Cardiac muscle cell (in vitro differentiated cells and primary cell): ENCODE data around the gene SPG7. TPM values are rescaled to one million over a fixed set of nuclear protein-coding genes. Genes with fewer than 3 reads are reported as not detected.

Experiments
- DNase-seq, 2 donors: peaks; one replicate each; pipeline versions ENCODE4 v3.0.0 to v3.0.0-alpha.2; 2010 to 2017; ENCODE audit warnings: low read depth in 1 of 2, low spot score in 1 of 2
- H3K27ac ChIP-seq: fragments of 200-600 bp; sonication (generic); 2 replicates; pipeline ENCODE4 v1.5.1; 2016
- H3K27me3 ChIP-seq: fragments of 200-600 bp; sonication (generic); 2 replicates; pipeline ENCODE4 v1.6.0; 2016; ENCODE audit warnings: control low read depth
- H3K36me3 ChIP-seq: fragments of 200-600 bp; sonication (generic); 2 replicates; pipeline ENCODE4 v1.5.1; 2016; ENCODE audit warnings: control low read depth
- H3K4me1 ChIP-seq: fragments of 200-600 bp; sonication (generic); 2 replicates; pipeline ENCODE4 v1.8.1; 2017; ENCODE audit warnings: low read depth, mild to moderate bottlenecking, mixed run types
- H3K4me3 ChIP-seq: fragments of 200-600 bp; sonication (generic); 2 replicates; pipeline ENCODE4 v1.5.1; 2016; ENCODE audit warnings: mild to moderate bottlenecking
- H3K9me3 ChIP-seq: fragments of 200-600 bp; sonication (generic); 2 replicates; pipeline ENCODE4 v1.5.1; 2017; ENCODE audit warnings: low read depth, mild to moderate bottlenecking, control low read depth
- polyA plus RNA-seq: library from polyadenylated mRNA; unstranded; fragments of >200 nt; fragmentation: Nextera tagmentation; extraction: Ambion mirVana; gene quantifications from 2 replicates; pipeline ENCODE4 v1.2.1, GENCODE V29; 2016
- total RNA-seq: library from RNA; depleted of rRNA; stranded (reverse); fragments of >200 nt; gene quantifications from 2 replicates; pipeline ENCODE4 v1.2.3, GENCODE V29; 2016
- TF ChIP-seq, protein P1 (sequence below): IDR thresholded peaks from 2 replicates; pipeline ENCODE4 v1.5.1; 2012; ENCODE audit warnings: low read depth, mild to moderate bottlenecking, low read length

The SPG7 gene
- total and polyA plus RNA-seq, 2 experiments from 2014 or later = 110 to 248 TPM

DNA sequence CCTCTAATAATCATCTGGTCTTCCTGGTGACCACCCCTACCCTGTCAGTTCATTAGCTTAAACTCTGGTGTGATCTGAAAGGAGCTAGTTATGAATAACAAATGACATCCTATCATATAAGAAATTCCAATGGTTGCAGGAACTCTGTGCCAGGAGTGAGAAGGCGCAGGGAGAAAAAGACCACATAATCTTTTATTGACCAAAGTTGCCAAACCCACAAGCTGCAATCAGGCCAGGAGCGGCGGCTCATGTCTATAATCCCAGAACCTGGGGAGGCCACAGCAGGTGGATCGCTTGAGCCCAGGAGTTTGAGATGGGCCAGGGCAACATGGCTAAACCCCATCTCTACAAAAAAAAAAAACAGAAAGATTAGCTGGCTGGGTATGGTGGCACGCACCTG lies 41.3 kb upstream of the SPG7 start:
- H3K4me3 ChIP-seq = no peak overlapping the region
- no peaks in the 10 kb centered on the region for H3K4me1 ChIP-seq
- no peak overlapping the region for H3K27ac ChIP-seq
- no peaks in the 10 kb centered on the region for H3K9me3 ChIP-seq
- TF ChIP-seq, protein P1, sequence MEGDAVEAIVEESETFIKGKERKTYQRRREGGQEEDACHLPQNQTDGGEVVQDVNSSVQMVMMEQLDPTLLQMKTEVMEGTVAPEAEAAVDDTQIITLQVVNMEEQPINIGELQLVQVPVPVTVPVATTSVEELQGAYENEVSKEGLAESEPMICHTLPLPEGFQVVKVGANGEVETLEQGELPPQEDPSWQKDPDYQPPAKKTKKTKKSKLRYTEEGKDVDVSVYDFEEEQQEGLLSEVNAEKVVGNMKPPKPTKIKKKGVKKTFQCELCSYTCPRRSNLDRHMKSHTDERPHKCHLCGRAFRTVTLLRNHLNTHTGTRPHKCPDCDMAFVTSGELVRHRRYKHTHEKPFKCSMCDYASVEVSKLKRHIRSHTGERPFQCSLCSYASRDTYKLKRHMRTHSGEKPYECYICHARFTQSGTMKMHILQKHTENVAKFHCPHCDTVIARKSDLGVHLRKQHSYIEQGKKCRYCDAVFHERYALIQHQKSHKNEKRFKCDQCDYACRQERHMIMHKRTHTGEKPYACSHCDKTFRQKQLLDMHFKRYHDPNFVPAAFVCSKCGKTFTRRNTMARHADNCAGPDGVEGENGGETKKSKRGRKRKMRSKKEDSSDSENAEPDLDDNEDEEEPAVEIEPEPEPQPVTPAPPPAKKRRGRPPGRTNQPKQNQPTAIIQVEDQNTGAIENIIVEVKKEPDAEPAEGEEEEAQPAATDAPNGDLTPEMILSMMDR = no peak
- DNase-seq = no peak
- no peaks in the 10 kb centered on the region for H3K36me3 ChIP-seq
- no peaks in the 10 kb centered on the region for H3K27me3 ChIP-seq

DNA sequence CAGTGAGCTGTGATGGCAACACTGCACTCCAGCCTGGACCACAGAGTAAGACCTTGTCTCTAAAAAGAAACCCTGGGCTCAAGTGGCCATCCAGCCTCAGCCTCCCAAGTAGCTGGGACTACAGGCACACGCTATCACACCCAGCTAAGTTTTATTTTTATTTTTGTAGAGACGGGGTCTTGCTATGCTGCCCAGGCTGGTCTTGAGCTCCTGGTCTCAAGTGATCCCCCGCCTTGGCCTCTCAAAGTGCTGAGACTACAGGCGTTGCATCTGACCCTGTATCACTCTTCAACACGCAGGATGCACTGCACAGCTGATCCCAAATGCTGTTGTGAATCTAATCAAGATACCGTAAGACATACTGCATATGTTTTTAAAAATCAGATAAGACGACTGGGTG lies 40.8 kb upstream of the SPG7 start:
- H3K9me3 ChIP-seq = no peaks in the 10 kb centered on the region
- no peaks in the 10 kb centered on the region for H3K4me1 ChIP-seq
- H3K27ac ChIP-seq = no peak overlapping the region
- no peak for DNase-seq
- TF ChIP-seq, protein P1 = no peak
- H3K36me3 ChIP-seq = no peaks in the 10 kb centered on the region
- H3K4me3 ChIP-seq = no peak overlapping the region
- H3K27me3 ChIP-seq = no peaks in the 10 kb centered on the region

DNA sequence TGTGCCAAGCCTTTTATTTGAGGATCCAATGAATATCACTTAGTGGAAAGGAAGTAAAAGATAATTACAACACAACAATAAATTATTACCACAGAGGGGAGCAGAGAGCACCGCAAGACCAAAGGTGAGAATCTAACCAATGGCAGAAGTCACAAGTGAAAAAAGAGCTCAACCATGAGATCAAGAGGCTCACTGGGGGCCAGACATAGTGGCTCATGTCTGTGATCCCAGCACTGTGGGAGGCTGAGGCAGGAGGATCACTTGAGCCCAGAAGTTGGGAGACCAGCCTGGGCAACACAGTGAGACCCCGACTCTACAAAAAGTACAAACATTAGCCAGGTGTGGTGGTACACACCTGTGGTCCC lies 35.5 kb upstream of the SPG7 start:
- Histone ChIP-seq H3K9me3 (no peaks in the 10 kb centered on the region), H3K36me3 (no peaks in the 10 kb centered on the region), H3K4me1 (peaks cover 13% of the 10 kb centered on the region), H3K4me3 (no peak overlapping the region), H3K27me3 (no peaks in the 10 kb centered on the region), H3K27ac (no peak overlapping the region)
- no peak for DNase-seq
- TF ChIP-seq, protein P1 = no peak

DNA sequence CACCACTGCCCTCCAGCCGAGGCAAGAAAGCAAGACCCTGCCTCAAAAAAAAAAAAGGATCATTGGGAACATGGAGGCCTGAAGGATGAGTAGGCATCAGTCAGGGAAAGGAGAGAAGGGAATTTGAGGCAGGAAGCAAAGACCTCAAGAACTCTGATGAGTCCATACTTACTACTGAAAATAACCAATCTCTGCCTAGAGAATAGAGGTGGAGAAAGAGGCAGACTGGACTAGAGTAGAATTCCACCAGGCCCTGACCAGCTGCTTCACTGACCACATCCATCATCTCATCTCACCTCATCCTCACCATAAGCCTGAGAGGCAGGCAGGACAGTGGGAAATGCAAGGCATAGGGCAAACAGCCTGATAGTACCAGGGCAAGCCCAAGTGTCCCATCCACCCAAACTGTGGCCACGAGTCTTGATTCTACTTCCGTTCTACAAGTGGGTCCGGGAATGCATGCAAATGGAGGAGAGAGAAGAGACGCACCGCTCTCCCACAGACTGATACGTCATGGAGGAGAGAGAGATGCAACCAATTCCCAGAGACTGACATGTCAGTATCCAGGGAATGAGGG lies 35.0 kb upstream of the SPG7 start:
- H3K27ac ChIP-seq = no peak overlapping the region
- no peaks in the 10 kb centered on the region for H3K9me3 ChIP-seq
- H3K4me1 ChIP-seq = peaks cover 13% of the 10 kb centered on the region
- no peak overlapping the region for H3K4me3 ChIP-seq
- TF ChIP-seq, protein P1 = no peak
- no peaks in the 10 kb centered on the region for H3K27me3 ChIP-seq
- DNase-seq = no peak
- H3K36me3 ChIP-seq = no peaks in the 10 kb centered on the region

DNA sequence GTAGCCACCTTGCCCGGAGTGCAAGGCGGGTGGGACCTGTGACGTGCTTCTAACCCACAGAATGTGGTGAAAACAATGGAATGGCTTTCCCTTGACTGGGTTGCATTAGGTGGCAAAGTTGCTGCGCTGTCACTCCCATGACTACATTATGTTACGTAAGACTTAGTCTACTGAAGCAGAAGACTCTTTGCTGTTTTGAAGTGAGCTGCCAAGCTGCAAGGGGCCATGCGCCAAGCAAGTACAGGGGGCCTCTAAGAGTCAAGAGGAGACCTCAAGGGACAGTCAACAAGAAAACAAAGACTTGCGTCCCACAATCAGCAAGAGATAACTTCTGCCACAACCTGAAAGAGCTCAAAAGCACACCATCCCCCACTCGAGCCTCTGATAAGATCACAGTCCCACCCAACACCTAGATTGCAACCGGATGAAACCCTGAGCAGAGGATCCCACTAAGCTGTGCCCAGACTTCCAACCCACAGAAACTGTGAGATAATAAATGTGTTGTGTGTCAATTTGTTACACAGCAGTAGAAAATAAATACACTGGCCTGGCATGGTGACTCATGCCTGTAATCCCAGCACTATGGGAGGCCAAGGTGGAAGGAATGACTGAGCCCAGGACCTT lies 34.3 kb upstream of the SPG7 start:
- H3K9me3 ChIP-seq = no peaks in the 10 kb centered on the region
- TF ChIP-seq, protein P1 = no peak
- no peak overlapping the region for H3K4me3 ChIP-seq
- no peaks in the 10 kb centered on the region for H3K36me3 ChIP-seq
- no peak overlapping the region for H3K27ac ChIP-seq
- DNase-seq = peak in 1 of 2 donors; percentile 62
- no peaks in the 10 kb centered on the region for H3K27me3 ChIP-seq
- H3K4me1 ChIP-seq = peaks cover 18% of the 10 kb centered on the region
